GM23338 (cell line): ENCODE measurements around the gene JAZF1. TPM values are rescaled to one million over a fixed set of nuclear protein-coding genes. Genes with fewer than 3 reads are reported as not detected.

Experiments used
- ATAC-seq: fragments of 200-7000 bp; cut with Tn5 transposase; 3 replicates; pipeline ENCODE4 v1.9.1; 2020
- DNase-seq: peaks from one replicate; pipeline ENCODE4 v3.0.0-alpha.2; 2015; ENCODE audit warnings: low spot score
- H2AFZ ChIP-seq: fragments of 200-600 bp; sonication (generic); 2 replicates; pipeline ENCODE4 v1.8.0; 2016; ENCODE audit warnings: antibody characterized with exemption, mild to moderate bottlenecking, moderate library complexity
- H3F3A ChIP-seq: fragments of 200-600 bp; sonication (generic); replicated peaks from 2 replicates; pipeline ENCODE4 v1.8.0; 2017; ENCODE audit warnings: antibody characterized with exemption, mixed run types, low read depth
- H3K27ac ChIP-seq: fragments of 200-600 bp; sonication (generic); 2 replicates; pipeline ENCODE4 v1.6.1; 2016; ENCODE audit warnings: low read depth
- H3K27me3 ChIP-seq: fragments of 200-600 bp; sonication (generic); 2 replicates; pipeline ENCODE4 v1.8.0; 2016; ENCODE audit warnings: mild to moderate bottlenecking, mixed run types, moderate library complexity; ENCODE audit not compliant: insufficient read depth
- H3K36me3 ChIP-seq: fragments of 200-600 bp; sonication (generic); 2 replicates; pipeline ENCODE4 v1.8.0; 2016; ENCODE audit warnings: mild to moderate bottlenecking; ENCODE audit not compliant: insufficient read depth
- H3K4me1 ChIP-seq: fragments of 200-600 bp; sonication (generic); 2 replicates; pipeline ENCODE4 v1.8.0; 2016; ENCODE audit warnings: mild to moderate bottlenecking, moderate library complexity; ENCODE audit not compliant: insufficient read depth
- H3K4me2 ChIP-seq: fragments of 200-600 bp; sonication (generic); 2 replicates; pipeline ENCODE4 v1.7.1; 2017; ENCODE audit warnings: mixed run types
- H3K4me3 ChIP-seq: fragments of 200-600 bp; sonication (generic); 2 replicates; pipeline ENCODE4 v1.6.1; 2016; ENCODE audit warnings: mixed run types
- H3K79me2 ChIP-seq: fragments of 200-600 bp; sonication (generic); replicated peaks from 2 replicates; pipeline ENCODE4 v1.8.0; 2017; ENCODE audit warnings: mild to moderate bottlenecking; ENCODE audit not compliant: insufficient read depth
- H3K9me2 ChIP-seq: fragments of 200-600 bp; sonication (generic); 2 replicates; pipeline ENCODE4 v1.8.0; 2017; ENCODE audit not compliant: insufficient read depth
- H4K20me1 ChIP-seq: fragments of 200-600 bp; sonication (generic); replicated peaks from 2 replicates; pipeline ENCODE4 v1.8.0; 2017; ENCODE audit warnings: mild to moderate bottlenecking; ENCODE audit not compliant: insufficient read depth
- H3K27ac Mint-ChIP-seq: 2 replicates; pipeline ENCODE4 v1.8.0; 2020; ENCODE audit warnings: inconsistent platforms, mild to moderate bottlenecking, moderate library complexity, mixed read lengths
- H3K27me3 Mint-ChIP-seq: 3 replicates; pipeline ENCODE4 v1.8.0; 2022; ENCODE audit warnings: low read depth, mild to moderate bottlenecking, moderate library complexity, mixed read lengths, inconsistent platforms; ENCODE audit not compliant: insufficient read depth, poor library complexity
- H3K36me3 Mint-ChIP-seq: 3 replicates; pipeline ENCODE4 v1.8.0; 2021; ENCODE audit warnings: low read depth, mild to moderate bottlenecking, inconsistent platforms, moderate library complexity, mixed read lengths
- H3K4me1 Mint-ChIP-seq: 3 replicates; pipeline ENCODE4 v1.8.0; 2020; ENCODE audit warnings: mild to moderate bottlenecking, inconsistent platforms, mixed read lengths
- H3K4me3 Mint-ChIP-seq: 3 replicates; pipeline ENCODE4 v1.8.0; 2021; ENCODE audit warnings: moderate library complexity, mild to moderate bottlenecking, inconsistent platforms, mixed read lengths
- H3K9me3 Mint-ChIP-seq: 3 replicates; pipeline ENCODE4 v1.8.0; 2020; ENCODE audit warnings: moderate library complexity, mild to moderate bottlenecking, inconsistent platforms, mixed read lengths
- CREB1 ChIP-seq: fragments of 250-450 bp; sonication (Bioruptor Pico); IDR thresholded peaks from 2 replicates; pipeline ENCODE4 v1.5.0; 2020; ENCODE audit warnings: low read depth, mild to moderate bottlenecking, moderate library complexity
- EZH2phosphoT487 ChIP-seq: fragments of 200-600 bp; sonication (generic); IDR thresholded peaks from one replicate; pipeline ENCODE4 v1.8.1; 2018; ENCODE audit warnings: antibody characterized with exemption; ENCODE audit not compliant: unreplicated experiment
- JUNB ChIP-seq: IDR thresholded peaks from one replicate; pipeline ENCODE4 v1.6.1; 2016; ENCODE audit warnings: antibody characterized with exemption; ENCODE audit not compliant: unreplicated experiment
- NANOG ChIP-seq: IDR thresholded peaks from 2 replicates; pipeline ENCODE4 v1.6.1; 2016; ENCODE audit warnings: antibody characterized with exemption, borderline replicate concordance
- POLR2AphosphoS5 ChIP-seq: IDR thresholded peaks from 2 replicates; pipeline ENCODE4 v1.6.1; 2016; ENCODE audit warnings: antibody characterized with exemption, low read depth
- STAT1 ChIP-seq: IDR thresholded peaks from one replicate; pipeline ENCODE4 v1.6.1; 2016; ENCODE audit warnings: antibody characterized with exemption; ENCODE audit not compliant: unreplicated experiment
- ZNF331 ChIP-seq: fragments of 250-450 bp; sonication (Bioruptor Pico); IDR thresholded peaks from 2 replicates; pipeline ENCODE4 v1.5.0; 2020; ENCODE audit warnings: low read depth, mild to moderate bottlenecking, moderate library complexity
- polyA plus RNA-seq: library from polyadenylated mRNA; unstranded; fragments of >200 nt; fragmentation: Nextera tagmentation; extraction: Ambion mirVana; gene quantifications from 2 replicates; pipeline ENCODE4 v1.2.1, GENCODE V29; 2016
- total RNA-seq: library from RNA; depleted of rRNA; stranded (reverse); fragments of >200 nt; shearing (Covaris generic); gene quantifications from 2 replicates; pipeline ENCODE4 v1.2.3, GENCODE V29; 2014
- TF ChIP-seq, protein P1 (sequence below), 2 experiments: fragments of 200-600 bp in 1 of 2; sonication (generic) in 1 of 2; conservative IDR thresholded peaks; 2 replicates each; pipeline versions ENCODE4 v1.5.1 to v1.6.1; 2016 to 2017; ENCODE audit warnings: antibody characterized with exemption in 2 of 2, low read depth in 2 of 2, mild to moderate bottlenecking in 2 of 2, moderate library complexity in 1 of 2
- TF ChIP-seq, protein P2 (sequence below): IDR thresholded peaks from one replicate; pipeline ENCODE4 v1.6.1; 2018; ENCODE audit warnings: antibody characterized with exemption; ENCODE audit not compliant: unreplicated experiment
- TF ChIP-seq, protein P3 (sequence below): IDR thresholded peaks from 2 replicates; pipeline ENCODE4 v1.6.1; 2016; ENCODE audit warnings: antibody characterized with exemption

The JAZF1 gene
- total and polyA plus RNA-seq, 2 experiments from 2014 or later, result 12.2 to 22.2 TPM

DNA sequence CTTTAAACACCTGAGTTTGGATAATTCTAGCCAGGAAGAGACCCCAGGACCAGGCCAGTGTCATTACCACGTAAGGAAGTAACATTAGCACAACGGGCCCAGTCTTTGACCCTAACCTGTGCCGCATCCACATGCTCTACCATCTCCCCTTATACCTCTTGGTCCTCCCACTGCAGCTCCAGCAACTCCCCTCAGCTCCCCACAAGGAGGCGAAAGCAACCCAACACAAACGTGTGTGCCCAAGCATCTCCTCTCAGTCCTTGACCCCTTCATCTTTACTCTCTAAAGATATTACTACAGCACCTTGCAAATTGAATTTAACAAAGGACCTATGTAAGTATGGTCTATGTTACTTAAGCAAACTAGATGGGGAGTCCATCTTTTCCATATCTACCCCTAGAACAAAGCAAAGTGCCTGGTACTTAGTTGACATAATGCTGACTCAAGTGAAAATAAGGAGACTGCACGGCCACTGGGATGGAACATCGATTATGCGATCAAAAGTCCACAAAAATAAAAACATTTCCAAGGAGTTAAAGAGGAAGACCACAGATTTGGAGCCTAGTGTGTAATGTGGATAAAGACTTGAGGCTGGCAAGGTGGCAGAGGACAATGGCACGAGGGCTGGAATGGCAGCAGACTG lies 147.7 kb downstream of the JAZF1 start:
- H3K27me3 Mint-ChIP-seq, result no peaks in the 10 kb centered on the region
- peaks cover 23% of the 10 kb centered on the region for H3K4me1 Mint-ChIP-seq
- H3K27ac Mint-ChIP-seq, result no peak overlapping the region
- H4K20me1 ChIP-seq, result peaks cover 12% of the 10 kb centered on the region; the same call in 1 of the 2 replicates
- H3K4me3 Mint-ChIP-seq, result no peak overlapping the region
- H3K79me2 ChIP-seq, result 0 out of 2 replicates have a peak, but pooled peaks cover 3% of the 10 kb centered on the region
- H3K9me3 Mint-ChIP-seq, result no peaks in the 10 kb centered on the region
- no peak overlapping the region for H3K4me2 ChIP-seq
- H2AFZ ChIP-seq, result no peak overlapping the region
- no peaks in the 10 kb centered on the region for H3K27me3 ChIP-seq
- H3F3A ChIP-seq, result no peaks in the 10 kb centered on the region
- H3K9me2 ChIP-seq, result no peaks in the 10 kb centered on the region
- H3K27ac ChIP-seq, result no peak overlapping the region
- peak; percentile 90 for ATAC-seq
- no peak overlapping the region for H3K4me3 ChIP-seq
- no peak for TF ChIP-seq STAT1
- TF ChIP-seq, protein P1, sequence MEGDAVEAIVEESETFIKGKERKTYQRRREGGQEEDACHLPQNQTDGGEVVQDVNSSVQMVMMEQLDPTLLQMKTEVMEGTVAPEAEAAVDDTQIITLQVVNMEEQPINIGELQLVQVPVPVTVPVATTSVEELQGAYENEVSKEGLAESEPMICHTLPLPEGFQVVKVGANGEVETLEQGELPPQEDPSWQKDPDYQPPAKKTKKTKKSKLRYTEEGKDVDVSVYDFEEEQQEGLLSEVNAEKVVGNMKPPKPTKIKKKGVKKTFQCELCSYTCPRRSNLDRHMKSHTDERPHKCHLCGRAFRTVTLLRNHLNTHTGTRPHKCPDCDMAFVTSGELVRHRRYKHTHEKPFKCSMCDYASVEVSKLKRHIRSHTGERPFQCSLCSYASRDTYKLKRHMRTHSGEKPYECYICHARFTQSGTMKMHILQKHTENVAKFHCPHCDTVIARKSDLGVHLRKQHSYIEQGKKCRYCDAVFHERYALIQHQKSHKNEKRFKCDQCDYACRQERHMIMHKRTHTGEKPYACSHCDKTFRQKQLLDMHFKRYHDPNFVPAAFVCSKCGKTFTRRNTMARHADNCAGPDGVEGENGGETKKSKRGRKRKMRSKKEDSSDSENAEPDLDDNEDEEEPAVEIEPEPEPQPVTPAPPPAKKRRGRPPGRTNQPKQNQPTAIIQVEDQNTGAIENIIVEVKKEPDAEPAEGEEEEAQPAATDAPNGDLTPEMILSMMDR (conservative IDR thresholded peaks at IDR 0.05; ENCODE audit: low read depth in 2 of 2), result peak; percentile 49 to 75
- H3K36me3 ChIP-seq, result no peaks in the 10 kb centered on the region
- DNase-seq, result peak; percentile 70
- H3K36me3 Mint-ChIP-seq, result no peaks in the 10 kb centered on the region
- peaks cover 38% of the 10 kb centered on the region for H3K4me1 ChIP-seq

DNA sequence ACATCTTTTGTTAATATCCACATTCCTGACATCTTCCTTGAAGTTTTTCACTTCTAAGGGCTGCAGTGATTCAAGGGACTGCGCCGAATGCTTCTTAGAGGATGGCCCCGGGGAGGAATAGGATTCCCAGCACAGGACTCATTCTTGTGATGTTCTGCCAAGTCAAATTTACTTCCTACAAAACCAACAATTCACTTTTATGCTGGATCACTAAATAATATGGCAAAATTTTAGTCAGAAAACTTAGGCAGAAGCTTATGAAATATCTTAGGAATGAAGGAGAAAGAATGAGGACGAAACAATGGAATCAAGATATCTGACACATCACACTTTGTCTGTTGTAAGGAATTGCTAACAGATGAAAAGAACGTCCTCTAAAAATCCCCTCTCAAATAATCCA lies 151.5 kb downstream of the JAZF1 start:
- Histone ChIP-seq H3K4me2 (no peak overlapping the region), H3K9me2 (no peaks in the 10 kb centered on the region), H4K20me1 (0 out of 2 replicates have a peak, but pooled peaks cover 18% of the 10 kb centered on the region), H3K4me1 (peaks cover 30% of the 10 kb centered on the region), H3K79me2 (no peaks in the 10 kb centered on the region), H3K27ac (no peak overlapping the region), H3K27me3 (no peaks in the 10 kb centered on the region), H3F3A (no peaks in the 10 kb centered on the region), H3K36me3 (no peaks in the 10 kb centered on the region), H3K4me3 (no peak overlapping the region), H2AFZ (no peak overlapping the region)
- no peaks in the 10 kb centered on the region for H3K9me3 Mint-ChIP-seq
- no peaks in the 10 kb centered on the region for H3K36me3 Mint-ChIP-seq
- no peaks in the 10 kb centered on the region for H3K27me3 Mint-ChIP-seq
- no peak for ATAC-seq
- H3K4me1 Mint-ChIP-seq, result peaks cover 22% of the 10 kb centered on the region
- DNase-seq, result no peak
- H3K27ac Mint-ChIP-seq, result no peak overlapping the region
- no peak overlapping the region for H3K4me3 Mint-ChIP-seq
- TF ChIP-seq, protein P2, sequence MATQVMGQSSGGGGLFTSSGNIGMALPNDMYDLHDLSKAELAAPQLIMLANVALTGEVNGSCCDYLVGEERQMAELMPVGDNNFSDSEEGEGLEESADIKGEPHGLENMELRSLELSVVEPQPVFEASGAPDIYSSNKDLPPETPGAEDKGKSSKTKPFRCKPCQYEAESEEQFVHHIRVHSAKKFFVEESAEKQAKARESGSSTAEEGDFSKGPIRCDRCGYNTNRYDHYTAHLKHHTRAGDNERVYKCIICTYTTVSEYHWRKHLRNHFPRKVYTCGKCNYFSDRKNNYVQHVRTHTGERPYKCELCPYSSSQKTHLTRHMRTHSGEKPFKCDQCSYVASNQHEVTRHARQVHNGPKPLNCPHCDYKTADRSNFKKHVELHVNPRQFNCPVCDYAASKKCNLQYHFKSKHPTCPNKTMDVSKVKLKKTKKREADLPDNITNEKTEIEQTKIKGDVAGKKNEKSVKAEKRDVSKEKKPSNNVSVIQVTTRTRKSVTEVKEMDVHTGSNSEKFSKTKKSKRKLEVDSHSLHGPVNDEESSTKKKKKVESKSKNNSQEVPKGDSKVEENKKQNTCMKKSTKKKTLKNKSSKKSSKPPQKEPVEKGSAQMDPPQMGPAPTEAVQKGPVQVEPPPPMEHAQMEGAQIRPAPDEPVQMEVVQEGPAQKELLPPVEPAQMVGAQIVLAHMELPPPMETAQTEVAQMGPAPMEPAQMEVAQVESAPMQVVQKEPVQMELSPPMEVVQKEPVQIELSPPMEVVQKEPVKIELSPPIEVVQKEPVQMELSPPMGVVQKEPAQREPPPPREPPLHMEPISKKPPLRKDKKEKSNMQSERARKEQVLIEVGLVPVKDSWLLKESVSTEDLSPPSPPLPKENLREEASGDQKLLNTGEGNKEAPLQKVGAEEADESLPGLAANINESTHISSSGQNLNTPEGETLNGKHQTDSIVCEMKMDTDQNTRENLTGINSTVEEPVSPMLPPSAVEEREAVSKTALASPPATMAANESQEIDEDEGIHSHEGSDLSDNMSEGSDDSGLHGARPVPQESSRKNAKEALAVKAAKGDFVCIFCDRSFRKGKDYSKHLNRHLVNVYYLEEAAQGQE, result no peak
- TF ChIP-seq NANOG, result no peak
- TF ChIP-seq ZNF331 (CRISPR knock-in tag), result no peak
- TF ChIP-seq JUNB, result no peak
- TF ChIP-seq EZH2phosphoT487, result no peak
- TF ChIP-seq STAT1, result no peak
- no peak for TF ChIP-seq POLR2AphosphoS5
- TF ChIP-seq CREB1 (CRISPR knock-in tag), result no peak
- TF ChIP-seq, protein P3, sequence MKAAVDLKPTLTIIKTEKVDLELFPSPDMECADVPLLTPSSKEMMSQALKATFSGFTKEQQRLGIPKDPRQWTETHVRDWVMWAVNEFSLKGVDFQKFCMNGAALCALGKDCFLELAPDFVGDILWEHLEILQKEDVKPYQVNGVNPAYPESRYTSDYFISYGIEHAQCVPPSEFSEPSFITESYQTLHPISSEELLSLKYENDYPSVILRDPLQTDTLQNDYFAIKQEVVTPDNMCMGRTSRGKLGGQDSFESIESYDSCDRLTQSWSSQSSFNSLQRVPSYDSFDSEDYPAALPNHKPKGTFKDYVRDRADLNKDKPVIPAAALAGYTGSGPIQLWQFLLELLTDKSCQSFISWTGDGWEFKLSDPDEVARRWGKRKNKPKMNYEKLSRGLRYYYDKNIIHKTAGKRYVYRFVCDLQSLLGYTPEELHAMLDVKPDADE, result no peak
- TF ChIP-seq, protein P1 (conservative IDR thresholded peaks at IDR 0.05; ENCODE audit: low read depth in 2 of 2), result no peak
